GM10266 (cell line): ENCODE results near the gene ZNF552.
"Not testable (repeated sequence)": the region's sequence is repeated elsewhere in the genome, so short reads cannot be mapped to it uniquely, and the experiment has no call there.

Experiments
- DNase-seq: peaks from one replicate; pipeline ENCODE4 v3.0.0; 2012; ENCODE audit errors: extremely low spot score
- CTCF ChIP-seq: IDR thresholded peaks from 2 replicates; pipeline ENCODE4 v1.5.1; 2012; ENCODE audit warnings: mild to moderate bottlenecking, low read depth; ENCODE audit not compliant: control insufficient read depth, insufficient read depth; ENCODE audit errors: missing control alignments

ZNF552 gene

GRCh38 chr19:57830071-57830602 lies 15.4 kb upstream of the ZNF552 start, which contains the start of gene ZNF587B:
Gene ZNF587B, plus strand, starts transcription at chr19:57830299. Its CDS starts 230 bp downstream, at chr19:57830529.
- no peak for TF ChIP-seq CTCF
- DNase-seq, result no peak

- no peak for DNase-seq
- no peak for TF ChIP-seq CTCF
Measured at GRCh38 chr19:57829316-57829715, 14.6 kb upstream of the ZNF552 start.

GRCh38 chr19:57825511-57825910 lies 10.8 kb upstream of the ZNF552 start:
- no peak for DNase-seq
- TF ChIP-seq CTCF, result no peak

- DNase-seq, result not testable (repeated sequence)
Measured at GRCh38 chr19:57823608-57824007, 8.9 kb upstream of the ZNF552 start.

GRCh38 chr19:57823155-57823554 lies 8.4 kb upstream of the ZNF552 start:
- DNase-seq, result not testable (repeated sequence)

GRCh38 chr19:57821501-57821900 lies 6.8 kb upstream of the ZNF552 start:
- DNase-seq, result not testable (repeated sequence)

GRCh38 chr19:57821095-57821494 lies 6.4 kb upstream of the ZNF552 start:
- not testable (repeated sequence) for DNase-seq

- DNase-seq, result no peak
Measured at GRCh38 chr19:57820599-57820998, 5.9 kb upstream of the ZNF552 start.

GRCh38 chr19:57819475-57820148 lies 4.9 kb upstream of the ZNF552 start:
- peak; percentile 93 for DNase-seq
- no peak for TF ChIP-seq CTCF

More at GRCh38 chr19:57820599-57820998, 5.9 kb upstream of the ZNF552 start:
- no peak for TF ChIP-seq CTCF
